ENCODE measurements around the gene IL1A. TPM values are rescaled to one million over a fixed set of nuclear protein-coding genes. Genes with fewer than 3 reads are reported as not detected.

The IL1A gene
- total and polyA plus RNA-seq, 9 of the 15 experiments (the other 6 are each of a cell fraction or from before 2014, with no cell fraction given): 0.03 to 0.27 (median 0.14) TPM; not detected in 2

DNA sequence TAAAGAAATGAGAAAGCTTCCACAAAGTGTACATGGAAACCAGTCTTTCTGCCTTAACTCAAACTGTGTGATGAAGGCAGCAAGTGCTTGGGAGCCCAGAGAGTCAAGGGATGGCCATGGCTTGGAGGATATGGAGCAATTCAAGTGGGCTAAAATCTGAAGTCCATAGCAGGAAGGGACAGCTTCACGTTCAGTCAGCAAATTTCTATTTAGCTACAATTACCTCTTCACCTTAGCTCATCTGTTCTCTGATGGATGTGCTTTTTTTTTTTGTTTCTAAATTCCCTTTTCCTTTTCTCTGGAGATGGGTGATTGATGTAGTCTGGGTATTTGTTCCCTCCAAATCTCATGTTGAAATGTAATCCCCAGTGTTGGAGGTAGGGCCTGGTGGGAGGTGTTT lies 4.9 kb upstream of the IL1A start:
- Histone ChIP-seq H3K36me3 (ENCODE audit: control insufficient read depth, insufficient read depth, low read length) (no peaks in the 10 kb centered on the region), H3K27ac (ENCODE audit: extremely low read depth, low read depth, low read length) (no peak overlapping the region), H3K4me2 (ENCODE audit: insufficient read depth, low read length) (no peak overlapping the region), H3K4me3 (no peak overlapping the region), H3K4me1 (replicated peaks in 1 of 2; ENCODE audit: control insufficient read depth in 2 of 2, insufficient read depth in 2 of 2, low read length in 2 of 2) (peaks cover 0 to 37% of the 10 kb centered on the region in 2 experiments; a peak in 4 of 5 replicates), H3K9me3 (replicated peaks; ENCODE audit: control insufficient read depth, insufficient read depth, low read depth, low read length) (0 out of 2 replicates have a peak, but pooled peaks cover 4% of the 10 kb centered on the region), H3K79me2 (ENCODE audit: control insufficient read depth, insufficient read depth, low read length) (no peaks in the 10 kb centered on the region), H2AFZ (ENCODE audit: low read depth, low read length) (0 out of 2 replicates have a peak overlapping the region, but pooled peaks have one; percentile 14), H3K9me1 (ENCODE audit: control insufficient read depth, insufficient read depth, low read length) (no peaks in the 10 kb centered on the region), H3K27me3 (ENCODE audit: control insufficient read depth in 2 of 2, insufficient read depth in 2 of 2, low read length in 2 of 2) (no peaks in the 10 kb centered on the region), H4K20me1 (replicated peaks; ENCODE audit: control insufficient read depth, insufficient read depth, low read length) (no peaks in the 10 kb centered on the region), H3K9ac (ENCODE audit: insufficient read depth in 1 of 2, low read depth in 2 of 2, low read length in 2 of 2) (no peak overlapping the region)
- BruUV-seq (replicated peaks): no TSS peak
- ChIA-PET POLR2A (interaction anchor here (0.7 to 1.7 kb wide), 2 partner anchors 12 to 23 kb away, joined by 3 to 5 read pairs; no protein-coding TSS in a partner anchor), CTCF (ENCODE audit: low intra/inter-chr PET ratio) (no interaction called here)
- DNase-seq (ENCODE audit: extremely low read depth in 1 of 4, low spot score in 3 of 4) (no peak), FAIRE-seq (no peak), ATAC-seq (no peak)
- in situ Hi-C loops (cut with MboI): no loop called here
- WGBS (ENCODE audit: insufficient coverage, low coverage, missing lambda C conversion rate): 82% methylated on average over 1 of the region's 1 CpG
- intact Hi-C loops (cut with micrococcal nuclease): no loop called here
- TF ChIP-seq ZNF79 (CRISPR knock-in tag; IDR thresholded peaks at IDR 0.05; ENCODE audit: low read depth): no peak
- peak; percentile 72 for TF ChIP-seq ZNF316 (IDR thresholded peaks at IDR 0.05)
- no peak for TF ChIP-seq PCBP1 (IDR thresholded peaks at IDR 0.05; ENCODE audit: low read depth, low read length, poor library complexity, severe bottlenecking)
- peak; percentile 46; the same call in 1 of the 2 replicates for TF ChIP-seq C11orf30 (IDR thresholded peaks at IDR 0.05; ENCODE audit: low read depth)
- TF ChIP-seq SNIP1 (IDR thresholded peaks at IDR 0.05; ENCODE audit: low read depth): no peak
- 0 out of 2 replicates have a peak, but pooled peaks have one; percentile 16 for TF ChIP-seq MAFG (tag; conservative IDR thresholded peaks at IDR 0.05)

DNA sequence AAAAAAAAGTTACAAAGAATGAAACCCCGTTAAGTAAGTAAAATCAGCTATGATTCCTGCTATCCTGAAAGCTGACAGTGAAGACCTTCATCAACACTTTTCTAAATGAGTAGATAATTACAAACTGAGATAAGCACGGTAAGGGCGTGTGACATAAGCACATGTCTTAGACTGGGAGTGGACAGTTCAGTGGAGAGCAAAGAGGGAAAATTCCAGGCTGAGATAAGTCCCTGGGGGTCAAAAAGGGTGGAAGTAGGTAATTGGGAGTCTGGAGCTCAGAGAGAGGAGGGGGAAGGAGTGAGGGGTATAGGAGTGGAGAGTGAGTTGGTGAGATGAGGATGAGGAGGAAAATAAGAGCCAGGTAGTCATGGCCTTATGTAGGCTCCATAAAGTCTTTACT lies 4.4 kb upstream of the IL1A start:
- H3K27me3 ChIP-seq (ENCODE audit: control insufficient read depth in 2 of 2, insufficient read depth in 2 of 2, low read length in 2 of 2): no peaks in the 10 kb centered on the region
- POLR2A ChIA-PET: interaction anchor here (0.7 kb wide), 1 partner anchor 22 kb away, joined by 3 read pairs; no protein-coding TSS in a partner anchor
- no peaks in the 10 kb centered on the region for H3K9me1 ChIP-seq (ENCODE audit: control insufficient read depth, insufficient read depth, low read length)
- H3K9ac ChIP-seq (ENCODE audit: insufficient read depth in 1 of 2, low read depth in 2 of 2, low read length in 2 of 2): no peak overlapping the region
- H3K4me3 ChIP-seq: no peak overlapping the region
- no peaks in the 10 kb centered on the region for H3K36me3 ChIP-seq (ENCODE audit: control insufficient read depth, insufficient read depth, low read length)
- FAIRE-seq: no peak
- no peak overlapping the region for H3K27ac ChIP-seq (ENCODE audit: extremely low read depth, low read depth, low read length)
- peak in 2 of 4 experiments; percentile 24 to 35 for DNase-seq (ENCODE audit: extremely low read depth in 1 of 4, low spot score in 3 of 4)
- H2AFZ ChIP-seq (ENCODE audit: low read depth, low read length): peak overlapping the region; percentile 14; the same call in 1 of the 2 replicates
- 0% methylated on average over 3 of the region's 3 CpGs for WGBS (ENCODE audit: insufficient coverage, low coverage, missing lambda C conversion rate)
- H3K4me1 ChIP-seq (replicated peaks in 1 of 2; ENCODE audit: control insufficient read depth in 2 of 2, insufficient read depth in 2 of 2, low read length in 2 of 2): peaks cover 0 to 37% of the 10 kb centered on the region in 2 experiments; a peak in 4 of 5 replicates
- no TSS peak for BruUV-seq (replicated peaks)
- H3K9me3 ChIP-seq (replicated peaks; ENCODE audit: control insufficient read depth, insufficient read depth, low read depth, low read length): 0 out of 2 replicates have a peak, but pooled peaks cover 4% of the 10 kb centered on the region
- no peaks in the 10 kb centered on the region for H3K79me2 ChIP-seq (ENCODE audit: control insufficient read depth, insufficient read depth, low read length)
- in situ Hi-C loops (cut with MboI) (no loop called here), intact Hi-C loops (cut with micrococcal nuclease) (no loop called here)
- H3K4me2 ChIP-seq (ENCODE audit: insufficient read depth, low read length): peak overlapping the region; percentile 8; the same call in 1 of the 2 replicates
- no peaks in the 10 kb centered on the region for H4K20me1 ChIP-seq (replicated peaks; ENCODE audit: control insufficient read depth, insufficient read depth, low read length)
- ATAC-seq: peak; percentile 71
- CTCF ChIA-PET (ENCODE audit: low intra/inter-chr PET ratio): no interaction called here
- TF ChIP-seq DPF2 (IDR thresholded peaks at IDR 0.05): peak; percentile 68
- TF ChIP-seq ARID1B (IDR thresholded peaks at IDR 0.05): peak; percentile 57
- no peak for TF ChIP-seq CEBPG (CRISPR knock-in tag; IDR thresholded peaks at IDR 0.05)
- TF ChIP-seq CEBPG (tag; conservative IDR thresholded peaks at IDR 0.05 in 1 of 2, IDR thresholded peaks at IDR 0.05 in 1 of 2): no peak
- no peak for TF ChIP-seq SREBF2 (CRISPR knock-in tag; IDR thresholded peaks at IDR 0.05)
- TF ChIP-seq, protein P1, sequence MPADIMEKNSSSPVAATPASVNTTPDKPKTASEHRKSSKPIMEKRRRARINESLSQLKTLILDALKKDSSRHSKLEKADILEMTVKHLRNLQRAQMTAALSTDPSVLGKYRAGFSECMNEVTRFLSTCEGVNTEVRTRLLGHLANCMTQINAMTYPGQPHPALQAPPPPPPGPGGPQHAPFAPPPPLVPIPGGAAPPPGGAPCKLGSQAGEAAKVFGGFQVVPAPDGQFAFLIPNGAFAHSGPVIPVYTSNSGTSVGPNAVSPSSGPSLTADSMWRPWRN (IDR thresholded peaks at IDR 0.05; ENCODE audit: low read depth): 0 out of 2 replicates have a peak, but pooled peaks have one; percentile 26

Data from K562 (cell line).